ENCODE data around the gene FOXD2. TPM values are rescaled to one million over a fixed set of nuclear protein-coding genes. Genes with fewer than 3 reads are reported as not detected.
A peak's percentile ranks its signal among the peaks of the same experiment; 100 is the strongest.

Gene FOXD2
- total and polyA plus RNA-seq, 2 donors (not counting 1 experiment from before 2014, with no cell fraction given) = 0.24 to 0.37 TPM

DNA sequence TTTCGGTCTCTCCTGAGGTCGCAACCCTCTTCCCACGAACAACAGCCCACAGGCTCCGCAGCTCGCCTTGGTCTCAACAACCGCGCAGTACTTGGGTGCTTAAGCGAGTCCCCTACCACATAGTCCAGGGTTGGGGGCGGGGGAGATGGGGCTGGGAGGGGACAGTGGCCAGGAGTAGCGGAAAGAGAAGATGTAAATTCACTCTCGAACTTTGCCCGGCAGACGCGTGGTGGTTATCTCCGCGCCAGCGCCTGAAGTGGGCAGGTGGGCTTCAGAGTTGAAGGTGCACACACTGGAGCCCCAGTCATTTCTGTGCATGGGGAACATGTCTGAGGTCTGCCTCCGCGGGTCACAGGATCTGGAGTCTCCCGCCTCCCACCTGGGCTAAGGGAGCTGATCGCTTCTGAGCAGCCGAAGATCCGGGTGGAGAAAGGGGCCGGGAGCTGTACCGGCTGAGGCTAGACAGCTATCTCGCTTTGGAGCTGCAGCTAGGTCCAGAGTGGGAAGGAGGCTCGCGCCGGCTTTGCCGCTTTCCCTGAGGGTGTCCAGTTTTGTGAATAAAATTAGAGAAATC is 4.3 kb upstream of the FOXD2 start:
- H3K4me2 ChIP-seq (replicated peaks; ENCODE audit: low read depth, low read length, poor library complexity, severe bottlenecking) = peak overlapping the region; percentile 67
- peaks cover 24% of the 10 kb centered on the region for H4K20me1 ChIP-seq (ENCODE audit: control insufficient read depth, insufficient read depth, low read length, poor library complexity, severe bottlenecking)
- H3K4me1 ChIP-seq (ENCODE audit: control insufficient read depth in 2 of 2, insufficient read depth in 2 of 2, low read length in 2 of 2) = peaks cover 45 to 51% of the 10 kb centered on the region in 2 donors
- 19% methylated on average over 24 of the region's 30 CpGs for WGBS (ENCODE audit: insufficient coverage)
- H3K9me3 Mint-ChIP-seq (ENCODE audit: insufficient read depth) = no peaks in the 10 kb centered on the region
- H3K79me2 ChIP-seq (ENCODE audit: control insufficient read depth, insufficient read depth, low read length) = no peaks in the 10 kb centered on the region
- no peaks in the 10 kb centered on the region for H3K36me3 ChIP-seq (replicated peaks in 1 of 2; ENCODE audit: control extremely low read depth in 1 of 2, control insufficient read depth in 1 of 2, extremely low read depth in 1 of 2, insufficient read depth in 2 of 2, low read length in 1 of 2)
- peaks cover 54% of the 10 kb centered on the region for H3K27me3 Mint-ChIP-seq
- ChIA-PET POLR2A (no interaction called here), CTCF (interaction anchor here (1.1 to 1.4 kb wide), 2 partner anchors 15 to 292 kb away, joined by 3 to 5 read pairs; no protein-coding TSS in a partner anchor)
- H3K9me3 ChIP-seq (ENCODE audit: control extremely low read depth in 1 of 3, control insufficient read depth in 2 of 3, insufficient read depth in 1 of 3, low read length in 2 of 3) = peaks cover 0 to 30% (median 0%) of the 10 kb centered on the region in 3 donors
- H3K4me1 Mint-ChIP-seq = peaks cover 53% of the 10 kb centered on the region
- peak overlapping the region; percentile 20 for H3K27ac Mint-ChIP-seq
- peaks cover 4 to 75% (median 41%) of the 10 kb centered on the region in 4 experiments for H3K27me3 ChIP-seq (replicated peaks in 1 of 4; ENCODE audit: control extremely low read depth in 1 of 4, control insufficient read depth in 3 of 4, insufficient read depth in 4 of 4, low read length in 3 of 4)
- no peak overlapping the region for H3K9ac ChIP-seq (ENCODE audit: low read length)
- TF ChIP-seq, protein P1, sequence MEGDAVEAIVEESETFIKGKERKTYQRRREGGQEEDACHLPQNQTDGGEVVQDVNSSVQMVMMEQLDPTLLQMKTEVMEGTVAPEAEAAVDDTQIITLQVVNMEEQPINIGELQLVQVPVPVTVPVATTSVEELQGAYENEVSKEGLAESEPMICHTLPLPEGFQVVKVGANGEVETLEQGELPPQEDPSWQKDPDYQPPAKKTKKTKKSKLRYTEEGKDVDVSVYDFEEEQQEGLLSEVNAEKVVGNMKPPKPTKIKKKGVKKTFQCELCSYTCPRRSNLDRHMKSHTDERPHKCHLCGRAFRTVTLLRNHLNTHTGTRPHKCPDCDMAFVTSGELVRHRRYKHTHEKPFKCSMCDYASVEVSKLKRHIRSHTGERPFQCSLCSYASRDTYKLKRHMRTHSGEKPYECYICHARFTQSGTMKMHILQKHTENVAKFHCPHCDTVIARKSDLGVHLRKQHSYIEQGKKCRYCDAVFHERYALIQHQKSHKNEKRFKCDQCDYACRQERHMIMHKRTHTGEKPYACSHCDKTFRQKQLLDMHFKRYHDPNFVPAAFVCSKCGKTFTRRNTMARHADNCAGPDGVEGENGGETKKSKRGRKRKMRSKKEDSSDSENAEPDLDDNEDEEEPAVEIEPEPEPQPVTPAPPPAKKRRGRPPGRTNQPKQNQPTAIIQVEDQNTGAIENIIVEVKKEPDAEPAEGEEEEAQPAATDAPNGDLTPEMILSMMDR (IDR thresholded peaks at IDR 0.05) = no peak
- TF ChIP-seq EZH2 (IDR thresholded peaks at IDR 0.05; ENCODE audit: borderline replicate concordance, insufficient read depth, low read depth, low read length, poor library complexity, severe bottlenecking) = no peak
- intact Hi-C loops (cut with micrococcal nuclease) = loop anchor here (2.0 kb wide), 1 partner anchor 17 kb away; no protein-coding TSS in a partner anchor
- DNase-seq = no peak
- H3K4me3 ChIP-seq (ENCODE audit: control extremely low read depth in 1 of 5, extremely low read depth in 1 of 5, insufficient read depth in 1 of 5, low read depth in 2 of 5, low read length in 4 of 5) = peak overlapping the region in 1 of 5 experiments; percentile 32
- H2AFZ ChIP-seq (ENCODE audit: insufficient read depth, low read depth, low read length, poor library complexity, severe bottlenecking) = peak overlapping the region; percentile 47
- no peak for ATAC-seq (ENCODE audit: low read depth)
- H3K4me3 Mint-ChIP-seq = peak overlapping the region; percentile 68
- no peak overlapping the region for H3K27ac ChIP-seq (ENCODE audit: low read length in 2 of 2)
